ENCODE data around the gene TAB2.

- TF ChIP-seq CTCF (IDR thresholded peaks at IDR 0.05) = no peak
- no peak for TF ChIP-seq EZH2 (IDR thresholded peaks at IDR 0.05; ENCODE audit: borderline replicate concordance, insufficient read depth, low read depth, low read length, poor library complexity, severe bottlenecking)
Measured at GRCh38 chr6:149414821-149415220, 97.3 kb downstream of the TAB2 start.
